GM12878 (cell line): ENCODE measurements around the gene BCL2L13. TPM values are rescaled to one million over a fixed set of nuclear protein-coding genes. Genes with fewer than 3 reads are reported as not detected.

Source experiments
- ATAC-seq: fragments of 200-7000 bp; cut with Tn5 transposase; 3 replicates; pipeline ENCODE4 v1.9.1; 2020; ENCODE audit warnings: mild to moderate bottlenecking, moderate library complexity
- BruUV-seq: library from RNA; stranded (reverse); fragments of 400-500 nt; replicated peaks from 2 replicates; lab custom pipeline; 2021; lab: Mats Ljungman, UMichigan
- CTCF ChIA-PET: fragments of 300-600 bp; sonication (Branson Sonifier 250); formaldehyde crosslinking; extraction: SDS; loops from one replicate; lab custom pipeline; 2021; ENCODE audit warnings: inconsistent platforms; lab: Yijun Ruan, JAX
- POLR2A ChIA-PET: fragments of 350-600 bp; formaldehyde crosslinking; extraction: SDS; loops from one replicate; lab custom pipeline; 2021; ENCODE audit warnings: inconsistent platforms; lab: Charles Lee
- RAD21 ChIA-PET: fragments of 300-600 bp; sonication (Branson Sonifier 250); formaldehyde crosslinking; loops from one replicate; lab custom pipeline; 2023; ENCODE audit warnings: antibody characterized with exemption; ENCODE audit not compliant: unreplicated experiment; lab: Charles Lee
- SMC1A ChIA-PET: fragments of 300-600 bp; sonication (Branson Sonifier 250); formaldehyde crosslinking; loops from one replicate; lab custom pipeline; 2023; ENCODE audit not compliant: unreplicated experiment, uncharacterized antibody; lab: Charles Lee
- DNase-seq: peaks from one replicate; pipeline ENCODE4 v3.0.0-alpha.2; 2011; ENCODE audit warnings: low read depth, low spot score
- FAIRE-seq: peaks from 3 replicates; lab custom pipeline; 2011; peaks lifted over from hg19 to GRCh38; lab: Jason Lieb, UNC
- H2AFZ ChIP-seq: 2 replicates; pipeline ENCODE4 v1.6.0; 2011; ENCODE audit warnings: low read depth, low read length, control low read depth; ENCODE audit not compliant: control insufficient read depth
- H3K27ac ChIP-seq: 2 replicates; pipeline ENCODE4 v1.5.1; 2011; ENCODE audit warnings: control low read depth; ENCODE audit not compliant: control insufficient read depth, insufficient read depth
- H3K27me3 ChIP-seq, 2 experiments: replicated peaks in 1 of 2; 2 replicates each; pipeline versions ENCODE4 v1.6.0 to v1.6.1; 2011; ENCODE audit warnings: low read length in 1 of 2; ENCODE audit not compliant: control insufficient read depth in 2 of 2, insufficient read depth in 2 of 2
- H3K36me3 ChIP-seq, 2 experiments: 2 replicates each; pipeline ENCODE4 v1.5.1; 2011; ENCODE audit warnings: low read length in 1 of 2; ENCODE audit not compliant: control insufficient read depth in 2 of 2, insufficient read depth in 2 of 2
- H3K4me1 ChIP-seq: 2 replicates; pipeline ENCODE4 v1.6.1; 2011; ENCODE audit warnings: mild to moderate bottlenecking, low read length, moderate library complexity, mixed read lengths; ENCODE audit not compliant: control insufficient read depth, insufficient read depth
- H3K4me2 ChIP-seq: 2 replicates; pipeline ENCODE4 v1.6.0; 2011; ENCODE audit warnings: control low read depth; ENCODE audit not compliant: control insufficient read depth, insufficient read depth
- H3K4me3 ChIP-seq: fragments of 200-600 bp; sonication (generic); 2 replicates; pipeline ENCODE4 v1.5.1; 2016
- H3K79me2 ChIP-seq: 2 replicates; pipeline ENCODE4 v1.6.0; 2011; ENCODE audit warnings: low read length; ENCODE audit not compliant: control insufficient read depth, insufficient read depth
- H3K9ac ChIP-seq: 2 replicates; pipeline ENCODE4 v1.8.0; 2011; ENCODE audit warnings: low read length, control low read depth, mixed read lengths; ENCODE audit not compliant: control insufficient read depth, insufficient read depth
- H3K9me3 ChIP-seq: replicated peaks from 3 replicates; pipeline ENCODE4 v1.5.1; 2011; ENCODE audit warnings: mild to moderate bottlenecking, low read length; ENCODE audit not compliant: control insufficient read depth, insufficient read depth
- H4K20me1 ChIP-seq: 2 replicates; pipeline ENCODE4 v1.6.0; 2011; ENCODE audit not compliant: control insufficient read depth, insufficient read depth
- BACH1 ChIP-seq: fragments of 450-650 bp; IDR thresholded peaks from 2 replicates; pipeline ENCODE4 v1.6.1; 2017; ENCODE audit warnings: mild to moderate bottlenecking, borderline replicate concordance
- BRCA1 ChIP-seq: IDR thresholded peaks from 2 replicates; pipeline ENCODE4 v1.6.1; 2011; ENCODE audit warnings: low read depth, low read length, improper control_type of control experiment
- IKZF1 ChIP-seq: fragments of 450-650 bp; conservative IDR thresholded peaks from 2 replicates; pipeline ENCODE4 v1.6.1; 2017; ENCODE audit warnings: antibody characterized with exemption, mild to moderate bottlenecking
- IRF4 ChIP-seq: IDR thresholded peaks from 2 replicates; pipeline ENCODE4 v1.6.1; 2011; ENCODE audit warnings: low read depth, low read length
- MYC ChIP-seq: IDR thresholded peaks from 2 replicates; pipeline ENCODE4 v1.6.1; 2011; ENCODE audit warnings: mild to moderate bottlenecking, low read length, moderate library complexity, inconsistent platforms; ENCODE audit not compliant: insufficient read depth, insufficient replicate concordance, insufficient read length, severe bottlenecking
- NR2C1 ChIP-seq: fragments of 450-650 bp; IDR thresholded peaks from 2 replicates; pipeline ENCODE4 v1.6.1; 2017; ENCODE audit warnings: antibody characterized with exemption, mild to moderate bottlenecking, moderate library complexity
- SREBF2 ChIP-seq: IDR thresholded peaks from 2 replicates; pipeline ENCODE4 v1.6.1; 2012; ENCODE audit warnings: mild to moderate bottlenecking, low read length
- STAT3 ChIP-seq: IDR thresholded peaks from 2 replicates; pipeline ENCODE4 v1.6.1; 2011; ENCODE audit warnings: low read depth, low read length, improper control_type of control experiment
- TARDBP ChIP-seq: IDR thresholded peaks from 2 replicates; pipeline ENCODE4 v1.6.1; 2016; ENCODE audit warnings: borderline replicate concordance
- YY1 ChIP-seq: IDR thresholded peaks from 2 replicates; pipeline ENCODE4 v1.6.1; 2011; ENCODE audit warnings: low read depth, mild to moderate bottlenecking, low read length
- ZNF274 ChIP-seq: IDR thresholded peaks from one replicate; pipeline ENCODE4 v1.8.0; 2011; ENCODE audit not compliant: insufficient read length, insufficient read depth
- ZNF384 ChIP-seq: IDR thresholded peaks from 2 replicates; pipeline ENCODE4 v1.6.1; 2012; ENCODE audit warnings: low read depth, mild to moderate bottlenecking, low read length, improper control_type of control experiment, borderline replicate concordance
- ZNF622 ChIP-seq: fragments of 450-650 bp; IDR thresholded peaks from 2 replicates; pipeline ENCODE4 v1.6.1; 2017; ENCODE audit warnings: mild to moderate bottlenecking, inconsistent platforms
- WGBS: methylation state at CpG from one replicate; pipeline ENCODE4 v1.1.6; 2016; ENCODE audit warnings: low lambda C conversion rate; ENCODE audit not compliant: insufficient replicate concordance, insufficient coverage; ENCODE audit errors: missing lambda C conversion rate; 5-methylcytosine and 5-hydroxymethylcytosine counted together
- in situ Hi-C: fragments of 300-500 bp; cut with MboI; formaldehyde crosslinking; loops from 9 replicates; pipeline ENCODE4 v1.14.3; 2018; ENCODE audit warnings: mixed read lengths
- intact Hi-C: fragments of 100-400 bp; cut with micrococcal nuclease; formaldehyde crosslinking; loops from one replicate; pipeline ENCODE4 v1.14.2; 2022; ENCODE audit not compliant: unreplicated experiment
- polyA plus RNA-seq, 11 experiments: library from polyadenylated mRNA; depleted of rRNA in 4 of 11; unstranded in 6 of 11; stranded (reverse) in 5 of 11; fragments of >200 nt; fragmentation: Nextera tagmentation in 4 of 11; fragmentation: Illumina TruSeq in 1 of 11; extraction: Ambion mirVana in 4 of 11; extraction: Trizol in 1 of 11; gene quantifications; 1 replicate in 1 of 11; 2 replicates in 10 of 11; pipeline versions ENCODE4 v1.2.1 to v1.2.3, GENCODE V29; 2011 to 2016; ENCODE audit warnings: inconsistent platforms in 2 of 11, missing spikeins in 2 of 11, low read depth in 1 of 11
- total RNA-seq, 4 experiments: library from RNA; depleted of rRNA in 3 of 4; stranded (reverse); fragments of >200 nt in 3 of 4; fragmentation: Illumina TruSeq in 1 of 4; extraction: Trizol in 1 of 4; gene quantifications; 2 replicates each; pipeline versions ENCODE4 v1.2.1 to v1.2.3, GENCODE V29; 2013 to 2021
- TF ChIP-seq, protein P1 (sequence below): fragments of 450-650 bp; IDR thresholded peaks from 2 replicates; pipeline ENCODE4 v1.6.1; 2017; ENCODE audit warnings: mild to moderate bottlenecking, moderate library complexity
- TF ChIP-seq, protein P2 (sequence below): fragments of 450-650 bp; IDR thresholded peaks from 2 replicates; pipeline ENCODE4 v1.6.1; 2014; ENCODE audit warnings: mild to moderate bottlenecking
- TF ChIP-seq, protein P3 (sequence below): fragments of 450-650 bp; IDR thresholded peaks from 2 replicates; pipeline ENCODE4 v1.6.1; 2018; ENCODE audit warnings: mild to moderate bottlenecking, low read depth, moderate library complexity; ENCODE audit not compliant: partially characterized antibody

Gene BCL2L13
- total and polyA plus RNA-seq, 10 of the 15 experiments (the other 5 are each of a cell fraction or from before 2014, with no cell fraction given) = 18.6 to 30.6 (median 28.2) TPM

DNA sequence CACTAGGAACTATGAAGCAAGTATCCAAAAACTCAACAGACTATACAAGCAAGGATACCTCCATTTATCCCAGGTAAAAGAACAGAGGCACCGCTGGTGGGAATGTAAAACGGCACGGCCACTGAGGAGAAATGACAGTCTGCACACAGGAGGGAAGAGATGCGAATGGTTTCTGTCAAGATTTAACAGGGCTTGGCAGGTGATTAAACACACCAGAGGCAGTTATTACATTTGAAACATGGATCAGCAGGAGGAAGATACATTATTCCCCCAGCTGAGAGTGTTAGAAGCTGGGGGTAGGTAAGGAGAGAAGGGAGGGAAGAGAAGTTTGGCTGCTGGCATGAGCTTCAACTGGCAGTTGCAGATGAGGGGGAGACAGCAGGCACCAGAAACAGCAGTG, 40.2 kb upstream of the BCL2L13 start (continued):
- TF ChIP-seq, protein P1, sequence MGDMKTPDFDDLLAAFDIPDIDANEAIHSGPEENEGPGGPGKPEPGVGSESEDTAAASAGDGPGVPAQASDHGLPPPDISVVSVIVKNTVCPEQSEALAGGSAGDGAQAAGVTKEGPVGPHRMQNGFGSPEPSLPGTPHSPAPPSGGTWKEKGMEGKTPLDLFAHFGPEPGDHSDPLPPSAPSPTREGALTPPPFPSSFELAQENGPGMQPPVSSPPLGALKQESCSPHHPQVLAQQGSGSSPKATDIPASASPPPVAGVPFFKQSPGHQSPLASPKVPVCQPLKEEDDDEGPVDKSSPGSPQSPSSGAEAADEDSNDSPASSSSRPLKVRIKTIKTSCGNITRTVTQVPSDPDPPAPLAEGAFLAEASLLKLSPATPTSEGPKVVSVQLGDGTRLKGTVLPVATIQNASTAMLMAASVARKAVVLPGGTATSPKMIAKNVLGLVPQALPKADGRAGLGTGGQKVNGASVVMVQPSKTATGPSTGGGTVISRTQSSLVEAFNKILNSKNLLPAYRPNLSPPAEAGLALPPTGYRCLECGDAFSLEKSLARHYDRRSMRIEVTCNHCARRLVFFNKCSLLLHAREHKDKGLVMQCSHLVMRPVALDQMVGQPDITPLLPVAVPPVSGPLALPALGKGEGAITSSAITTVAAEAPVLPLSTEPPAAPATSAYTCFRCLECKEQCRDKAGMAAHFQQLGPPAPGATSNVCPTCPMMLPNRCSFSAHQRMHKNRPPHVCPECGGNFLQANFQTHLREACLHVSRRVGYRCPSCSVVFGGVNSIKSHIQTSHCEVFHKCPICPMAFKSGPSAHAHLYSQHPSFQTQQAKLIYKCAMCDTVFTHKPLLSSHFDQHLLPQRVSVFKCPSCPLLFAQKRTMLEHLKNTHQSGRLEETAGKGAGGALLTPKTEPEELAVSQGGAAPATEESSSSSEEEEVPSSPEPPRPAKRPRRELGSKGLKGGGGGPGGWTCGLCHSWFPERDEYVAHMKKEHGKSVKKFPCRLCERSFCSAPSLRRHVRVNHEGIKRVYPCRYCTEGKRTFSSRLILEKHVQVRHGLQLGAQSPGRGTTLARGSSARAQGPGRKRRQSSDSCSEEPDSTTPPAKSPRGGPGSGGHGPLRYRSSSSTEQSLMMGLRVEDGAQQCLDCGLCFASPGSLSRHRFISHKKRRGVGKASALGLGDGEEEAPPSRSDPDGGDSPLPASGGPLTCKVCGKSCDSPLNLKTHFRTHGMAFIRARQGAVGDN = no peak
- TF ChIP-seq ZNF622 = no peak

DNA sequence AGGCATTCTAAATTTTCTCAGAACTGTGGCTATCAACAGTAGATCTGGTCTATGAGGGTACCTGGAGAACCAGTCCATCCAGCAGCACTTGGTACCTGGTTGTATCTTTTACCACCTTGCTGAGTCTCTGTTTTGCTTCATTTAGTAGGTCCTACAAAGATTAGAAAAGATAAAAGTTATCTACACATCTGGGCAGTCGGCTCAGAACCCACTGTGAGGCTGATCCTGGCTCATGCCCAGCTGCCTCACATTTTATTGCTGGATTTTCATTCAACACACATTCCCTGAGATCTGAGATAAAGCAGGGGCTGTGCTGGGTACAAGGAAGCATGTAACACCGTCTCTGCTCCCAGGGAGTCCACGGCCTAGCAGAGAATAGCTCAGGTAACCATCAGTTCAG, 37.5 kb upstream of the BCL2L13 start:
- ChIA-PET POLR2A (interaction anchor here (0.6 kb wide), 1 partner anchor 57 kb away, joined by 3 read pairs; no protein-coding TSS in a partner anchor), RAD21 (interaction anchor here (1.2 kb wide), 1 partner anchor 21 kb away, joined by 3 read pairs; no protein-coding TSS in a partner anchor), SMC1A (interaction anchor here (0.6 kb wide), 1 partner anchor 373 kb away, joined by 3 read pairs; no protein-coding TSS in a partner anchor), CTCF (interaction anchor here (0.9 kb wide), 1 partner anchor 200 kb away, joined by 3 read pairs; no protein-coding TSS in a partner anchor)
- no peak overlapping the region for H3K4me2 ChIP-seq
- no peaks in the 10 kb centered on the region for H4K20me1 ChIP-seq
- H3K4me3 ChIP-seq = no peak overlapping the region
- peaks cover 5 to 20% of the 10 kb centered on the region in 2 experiments for H3K36me3 ChIP-seq
- FAIRE-seq (no peak), DNase-seq (no peak), ATAC-seq (no peak)
- no TSS peak for BruUV-seq
- no peaks in the 10 kb centered on the region for H3K27me3 ChIP-seq
- H3K27ac ChIP-seq = no peak overlapping the region
- H3K9ac ChIP-seq = no peak overlapping the region
- no peaks in the 10 kb centered on the region for H3K79me2 ChIP-seq
- in situ Hi-C loops (no loop called here), intact Hi-C loops (no loop called here)
- H3K9me3 ChIP-seq = peaks cover 6% of the 10 kb centered on the region; the same call in 2 of the 3 replicates
- H2AFZ ChIP-seq = no peak overlapping the region
- 98% methylated on average over 3 of the region's 3 CpGs for WGBS
- H3K4me1 ChIP-seq = peaks cover 3% of the 10 kb centered on the region; the same call in 1 of the 2 replicates
- TF ChIP-seq NR2C1 (no peak), BACH1 (no peak), TARDBP (no peak), IRF4 (no peak), ZNF384 (no peak), ZNF274 (no peak), SREBF2 (no peak), BRCA1 (no peak), MYC (no peak), STAT3 (no peak), YY1 (no peak), IKZF1 (no peak)
- TF ChIP-seq, protein P2, sequence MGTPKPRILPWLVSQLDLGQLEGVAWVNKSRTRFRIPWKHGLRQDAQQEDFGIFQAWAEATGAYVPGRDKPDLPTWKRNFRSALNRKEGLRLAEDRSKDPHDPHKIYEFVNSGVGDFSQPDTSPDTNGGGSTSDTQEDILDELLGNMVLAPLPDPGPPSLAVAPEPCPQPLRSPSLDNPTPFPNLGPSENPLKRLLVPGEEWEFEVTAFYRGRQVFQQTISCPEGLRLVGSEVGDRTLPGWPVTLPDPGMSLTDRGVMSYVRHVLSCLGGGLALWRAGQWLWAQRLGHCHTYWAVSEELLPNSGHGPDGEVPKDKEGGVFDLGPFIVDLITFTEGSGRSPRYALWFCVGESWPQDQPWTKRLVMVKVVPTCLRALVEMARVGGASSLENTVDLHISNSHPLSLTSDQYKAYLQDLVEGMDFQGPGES = no peak
- TF ChIP-seq, protein P3, sequence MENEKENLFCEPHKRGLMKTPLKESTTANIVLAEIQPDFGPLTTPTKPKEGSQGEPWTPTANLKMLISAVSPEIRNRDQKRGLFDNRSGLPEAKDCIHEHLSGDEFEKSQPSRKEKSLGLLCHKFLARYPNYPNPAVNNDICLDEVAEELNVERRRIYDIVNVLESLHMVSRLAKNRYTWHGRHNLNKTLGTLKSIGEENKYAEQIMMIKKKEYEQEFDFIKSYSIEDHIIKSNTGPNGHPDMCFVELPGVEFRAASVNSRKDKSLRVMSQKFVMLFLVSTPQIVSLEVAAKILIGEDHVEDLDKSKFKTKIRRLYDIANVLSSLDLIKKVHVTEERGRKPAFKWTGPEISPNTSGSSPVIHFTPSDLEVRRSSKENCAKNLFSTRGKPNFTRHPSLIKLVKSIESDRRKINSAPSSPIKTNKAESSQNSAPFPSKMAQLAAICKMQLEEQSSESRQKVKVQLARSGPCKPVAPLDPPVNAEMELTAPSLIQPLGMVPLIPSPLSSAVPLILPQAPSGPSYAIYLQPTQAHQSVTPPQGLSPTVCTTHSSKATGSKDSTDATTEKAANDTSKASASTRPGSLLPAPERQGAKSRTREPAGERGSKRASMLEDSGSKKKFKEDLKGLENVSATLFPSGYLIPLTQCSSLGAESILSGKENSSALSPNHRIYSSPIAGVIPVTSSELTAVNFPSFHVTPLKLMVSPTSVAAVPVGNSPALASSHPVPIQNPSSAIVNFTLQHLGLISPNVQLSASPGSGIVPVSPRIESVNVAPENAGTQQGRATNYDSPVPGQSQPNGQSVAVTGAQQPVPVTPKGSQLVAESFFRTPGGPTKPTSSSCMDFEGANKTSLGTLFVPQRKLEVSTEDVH = no peak
